Neural progenitor cell (in vitro differentiated cells): ENCODE results near the gene PSMA1. TPM values are rescaled to one million over a fixed set of nuclear protein-coding genes. Genes with fewer than 3 reads are reported as not detected.

ENCODE experiments used
- DNase-seq: peaks from one replicate; pipeline ENCODE4 v3.0.0-alpha.2; 2016; ENCODE audit warnings: low spot score
- H2AFZ ChIP-seq: fragments of 200-600 bp; sonication (generic); replicated peaks from 2 replicates; pipeline ENCODE4 v1.6.1; 2016; ENCODE audit warnings: antibody characterized with exemption
- H3F3A ChIP-seq: fragments of 200-600 bp; sonication (generic); 2 replicates; pipeline ENCODE4 v1.6.1; 2016; ENCODE audit warnings: antibody characterized with exemption, low read depth
- H3K27ac ChIP-seq: fragments of 200-600 bp; sonication (generic); 2 replicates; pipeline ENCODE4 v1.5.1; 2016; ENCODE audit warnings: mild to moderate bottlenecking
- H3K27me3 ChIP-seq: fragments of 200-600 bp; sonication (generic); 2 replicates; pipeline ENCODE4 v1.6.1; 2016; ENCODE audit warnings: mild to moderate bottlenecking, moderate library complexity
- H3K36me3 ChIP-seq: fragments of 200-600 bp; sonication (generic); 2 replicates; pipeline ENCODE4 v1.5.1; 2016
- H3K4me1 ChIP-seq: fragments of 200-600 bp; sonication (generic); 2 replicates; pipeline ENCODE4 v1.6.1; 2016; ENCODE audit warnings: mixed run types
- H3K4me2 ChIP-seq: fragments of 200-600 bp; sonication (generic); 2 replicates; pipeline ENCODE4 v1.6.1; 2016
- H3K4me3 ChIP-seq: fragments of 200-600 bp; sonication (generic); 2 replicates; pipeline ENCODE4 v1.5.1; 2016
- H3K79me2 ChIP-seq: fragments of 200-600 bp; sonication (generic); 2 replicates; pipeline ENCODE4 v1.6.1; 2016; ENCODE audit warnings: low read depth
- H3K9ac ChIP-seq: fragments of 200-600 bp; sonication (generic); 2 replicates; pipeline ENCODE4 v1.6.1; 2016
- H3K9me3 ChIP-seq: fragments of 200-600 bp; sonication (generic); 2 replicates; pipeline ENCODE4 v1.5.1; 2016; ENCODE audit warnings: low read depth
- H4K20me1 ChIP-seq: fragments of 200-600 bp; sonication (generic); 2 replicates; pipeline ENCODE4 v1.6.1; 2016; ENCODE audit warnings: low read depth
- H3K27ac Mint-ChIP-seq: 3 replicates; pipeline ENCODE4 v1.8.0; 2021; ENCODE audit warnings: mixed read lengths
- H3K27me3 Mint-ChIP-seq: 2 replicates; pipeline ENCODE4 v1.8.0; 2022; ENCODE audit warnings: low read depth, mild to moderate bottlenecking, inconsistent platforms, moderate library complexity, mixed read lengths; ENCODE audit not compliant: insufficient read depth
- H3K36me3 Mint-ChIP-seq: 3 replicates; pipeline ENCODE4 v1.8.0; 2021; ENCODE audit warnings: mixed read lengths
- H3K4me1 Mint-ChIP-seq: 3 replicates; pipeline ENCODE4 v1.8.0; 2021; ENCODE audit warnings: mixed read lengths
- H3K4me3 Mint-ChIP-seq: 3 replicates; pipeline ENCODE4 v1.8.0; 2021; ENCODE audit warnings: mild to moderate bottlenecking, moderate library complexity, mixed read lengths
- H3K9me3 Mint-ChIP-seq: 3 replicates; pipeline ENCODE4 v1.8.0; 2020; ENCODE audit warnings: mixed read lengths
- CTCF ChIP-seq: fragments of 200-600 bp; sonication (generic); IDR thresholded peaks from 2 replicates; pipeline ENCODE4 v1.5.1; 2017; ENCODE audit warnings: antibody characterized with exemption, mild to moderate bottlenecking
- EZH2 ChIP-seq: fragments of 200-600 bp; sonication (generic); IDR thresholded peaks from 2 replicates; pipeline ENCODE4 v1.6.1; 2017; ENCODE audit warnings: antibody characterized with exemption, mild to moderate bottlenecking, moderate library complexity
- EZH2phosphoT487 ChIP-seq: fragments of 200-600 bp; sonication (generic); IDR thresholded peaks from 2 replicates; pipeline ENCODE4 v1.6.1; 2017; ENCODE audit warnings: antibody characterized with exemption
- total RNA-seq: library from RNA; depleted of rRNA; stranded (reverse); fragments of >200 nt; gene quantifications from 2 replicates; pipeline ENCODE4 v1.2.3, GENCODE V29; 2015; ENCODE audit warnings: low replicate concordance

PSMA1 gene
- total RNA-seq, 1 donor from 2014 or later: 271 TPM

- H3K9me3 Mint-ChIP-seq: no peaks in the 10 kb centered on the region
- no peaks in the 10 kb centered on the region for H3K27me3 Mint-ChIP-seq
- no peak overlapping the region for H3K4me3 Mint-ChIP-seq
- H3K9ac ChIP-seq: no peak overlapping the region
- H3K27me3 ChIP-seq: no peaks in the 10 kb centered on the region
- H3K4me3 ChIP-seq: no peak overlapping the region
- no peak overlapping the region for H2AFZ ChIP-seq
- no peak overlapping the region for H3K27ac Mint-ChIP-seq
- DNase-seq: no peak
- no peak overlapping the region for H3K27ac ChIP-seq
- H3K36me3 Mint-ChIP-seq: peaks cover 14% of the 10 kb centered on the region
- no peaks in the 10 kb centered on the region for H3K9me3 ChIP-seq
- H3K4me1 ChIP-seq: no peaks in the 10 kb centered on the region
- H3K4me2 ChIP-seq: no peak overlapping the region
- H3K79me2 ChIP-seq: no peaks in the 10 kb centered on the region
- H3K36me3 ChIP-seq: peaks cover 56% of the 10 kb centered on the region
- H4K20me1 ChIP-seq: no peaks in the 10 kb centered on the region
- no peaks in the 10 kb centered on the region for H3K4me1 Mint-ChIP-seq
- no peaks in the 10 kb centered on the region for H3F3A ChIP-seq
- no peak for TF ChIP-seq EZH2
- no peak for TF ChIP-seq EZH2phosphoT487
- no peak for TF ChIP-seq CTCF
Measured at GRCh38 chr11:14463623-14464022, 56.6 kb downstream of the PSMA1 start.

- Histone ChIP-seq H3K9me3 (no peaks in the 10 kb centered on the region), H3K9ac (no peak overlapping the region), H3K36me3 (peaks cover 32% of the 10 kb centered on the region), H3F3A (peaks cover 21% of the 10 kb centered on the region), H3K79me2 (no peaks in the 10 kb centered on the region), H4K20me1 (no peaks in the 10 kb centered on the region), H2AFZ (no peak overlapping the region), H3K4me3 (no peak overlapping the region), H3K4me2 (no peak overlapping the region), H3K27me3 (no peaks in the 10 kb centered on the region), H3K4me1 (no peaks in the 10 kb centered on the region), H3K27ac (no peak overlapping the region)
- no peaks in the 10 kb centered on the region for H3K9me3 Mint-ChIP-seq
- no peaks in the 10 kb centered on the region for H3K4me1 Mint-ChIP-seq
- no peak overlapping the region for H3K27ac Mint-ChIP-seq
- H3K27me3 Mint-ChIP-seq: no peaks in the 10 kb centered on the region
- DNase-seq: no peak
- no peak overlapping the region for H3K4me3 Mint-ChIP-seq
- H3K36me3 Mint-ChIP-seq: peaks cover 13% of the 10 kb centered on the region
- no peak for TF ChIP-seq EZH2
- no peak for TF ChIP-seq EZH2phosphoT487
- no peak for TF ChIP-seq CTCF
Measured at GRCh38 chr11:14460147-14460546, 60.0 kb downstream of the PSMA1 start.

- H3K4me1 ChIP-seq: no peaks in the 10 kb centered on the region
- Mint-ChIP-seq H3K27me3 (no peaks in the 10 kb centered on the region), H3K9me3 (no peaks in the 10 kb centered on the region), H3K36me3 (peaks cover 13% of the 10 kb centered on the region), H3K4me3 (no peak overlapping the region), H3K27ac (no peak overlapping the region), H3K4me1 (no peaks in the 10 kb centered on the region)
- peaks cover 25% of the 10 kb centered on the region for H3K36me3 ChIP-seq
- H3K9me3 ChIP-seq: no peaks in the 10 kb centered on the region
- DNase-seq: no peak
- no peak overlapping the region for H3K4me3 ChIP-seq
- no peaks in the 10 kb centered on the region for H3K79me2 ChIP-seq
- H4K20me1 ChIP-seq: no peaks in the 10 kb centered on the region
- H3K4me2 ChIP-seq: no peak overlapping the region
- H3K9ac ChIP-seq: no peak overlapping the region
- no peak for TF ChIP-seq CTCF
- TF ChIP-seq EZH2phosphoT487: no peak
- TF ChIP-seq EZH2: no peak
- peaks cover 21% of the 10 kb centered on the region for H3F3A ChIP-seq
- no peaks in the 10 kb centered on the region for H3K27me3 ChIP-seq
- H2AFZ ChIP-seq: no peak overlapping the region
- no peak overlapping the region for H3K27ac ChIP-seq
Measured at GRCh38 chr11:14458377-14458776, 61.8 kb downstream of the PSMA1 start.
